Spleen (tissue), 11 donors: ENCODE results near the gene AIF1L. TPM values are rescaled to one million over a fixed set of nuclear protein-coding genes. Genes with fewer than 3 reads are reported as not detected.
"Not testable (repeated sequence)": the region's sequence is repeated elsewhere in the genome, so short reads cannot be mapped to it uniquely, and the experiment has no call there.

Source experiments
- DNase-seq: peaks from one replicate; pipeline ENCODE4 v3.0.0-alpha.2; 2020
- H3K27ac ChIP-seq, 8 donors: fragments of 200-600 bp; sonication (generic) in 7 of 8; 1 replicate in 4 of 8; 2 replicates in 4 of 8; pipeline versions ENCODE4 v1.5.0 to v1.8.0; 2016 to 2021; ENCODE audit warnings: inconsistent platforms in 4 of 8, mild to moderate bottlenecking in 4 of 8, moderate library complexity in 1 of 8
- H3K27me3 ChIP-seq, 7 donors: fragments of 200-600 bp; sonication (generic) in 6 of 7; replicated peaks in 1 of 7; 1 replicate in 4 of 7; 2 replicates in 3 of 7; pipeline versions ENCODE4 v1.5.0 to v1.8.0; 2016 to 2021; ENCODE audit warnings: inconsistent platforms in 3 of 7, mild to moderate bottlenecking in 1 of 7
- H3K36me3 ChIP-seq, 6 donors: fragments of 200-600 bp; sonication (generic) in 5 of 6; 1 replicate in 4 of 6; 2 replicates in 2 of 6; pipeline versions ENCODE4 v1.5.0 to v1.8.0; 2016 to 2021; ENCODE audit warnings: inconsistent platforms in 2 of 6
- H3K4me1 ChIP-seq, 6 donors: fragments of 200-600 bp; sonication (generic) in 5 of 6; 1 replicate in 3 of 6; 2 replicates in 3 of 6; pipeline versions ENCODE4 v1.5.0 to v1.8.0; 2016 to 2021; ENCODE audit warnings: inconsistent platforms in 3 of 6
- H3K4me3 ChIP-seq, 8 donors: fragments of 200-600 bp; sonication (generic) in 7 of 8; 1 replicate in 4 of 8; 2 replicates in 4 of 8; pipeline versions ENCODE4 v1.5.0 to v1.8.0; 2016 to 2021; ENCODE audit warnings: inconsistent platforms in 4 of 8, mild to moderate bottlenecking in 4 of 8, moderate library complexity in 2 of 8
- H3K9me3 ChIP-seq, 8 donors: fragments of 200-600 bp; sonication (generic) in 7 of 8; 1 replicate in 4 of 8; 2 replicates in 4 of 8; pipeline versions ENCODE4 v1.5.0 to v1.8.0; 2016 to 2021; ENCODE audit warnings: inconsistent platforms in 4 of 8
- CTCF ChIP-seq, 11 experiments: fragments of 200-600 bp in 7 of 11; fragments of 450-650 bp in 4 of 11; sonication (generic) in 4 of 11; IDR thresholded peaks in 8 of 11; conservative IDR thresholded peaks in 3 of 11; 1 replicate in 7 of 11; 2 replicates in 4 of 11; pipeline versions ENCODE4 v1.4.0 to v1.8.0; 2016 to 2021; ENCODE audit warnings: antibody characterized with exemption in 11 of 11, inconsistent platforms in 4 of 11, mild to moderate bottlenecking in 1 of 11
- POLR2A ChIP-seq, 3 donors: fragments of 450-650 bp; IDR thresholded peaks; one replicate each; pipeline ENCODE4 v1.5.1; 2017; ENCODE audit warnings: antibody characterized with exemption in 3 of 3, mild to moderate bottlenecking in 1 of 3
- POLR2AphosphoS5 ChIP-seq, 3 donors: sonication (generic); formaldehyde crosslinking; IDR thresholded peaks; one replicate each; pipeline ENCODE4 v1.5.1; 2017; ENCODE audit warnings: antibody characterized with exemption in 3 of 3
- WGBS, 5 donors: extraction: QIAGEN DNeasy Blood & Tissue Kit in 3 of 5; methylation state at CpG; one replicate each; pipeline versions ENCODE4 v1.1.5 to v1.1.7; 2013 to 2018; 5-methylcytosine and 5-hydroxymethylcytosine counted together
- intact Hi-C: fragments of 100-400 bp; cut with DNase I; formaldehyde crosslinking; loops from one replicate; pipeline ENCODE4 v1.15.0; 2023; ENCODE audit warnings: low total_unique reads
- polyA plus RNA-seq, 3 donors: library from polyadenylated mRNA; stranded (reverse); fragments of 200-250 nt; gene quantifications; one replicate each; pipeline ENCODE4 v1.2.1, GENCODE V29; 2013
- total RNA-seq, 7 donors: library from RNA; depleted of rRNA in 3 of 7; stranded (reverse); fragments of >200 nt in 3 of 7; fragmentation: NEBNext Ultra II Directional in 4 of 7; extraction: Animal tissue kit (Norgen Biotek cat#: 25700) in 4 of 7; gene quantifications; one replicate each; pipeline versions ENCODE4 v1.1.0 to v1.2.1, GENCODE V29; 2016 to 2021
- donor health status: healthy with polysubstance abuse.
- donor health status: DM: no; HTN: no; CAD: no; lungs with moderate emphysema.
- donor health status: DM: no; HTN: no; CAD: no.
- donor health status: Bipolar disorder and iron deficiency.
- donor health status: healthy.
- donor health status: DM: no; HTN: no; CAD: no.
- donor health status: DM: yes; HTN: yes; CAD: no.

Gene AIF1L
- total and polyA plus RNA-seq, 10 donors, result 47.4 to 596 (median 240) TPM

- Histone ChIP-seq H3K4me1 (no peaks in the 10 kb centered on the region), H3K9me3 (no peaks in the 10 kb centered on the region), H3K27ac (no peak overlapping the region), H3K36me3 (peaks cover 24 to 100% (median 98%) of the 10 kb centered on the region in 6 donors), H3K27me3 (no peaks in the 10 kb centered on the region), H3K4me3 (no peak overlapping the region)
- TF ChIP-seq CTCF (IDR thresholded peaks at IDR 0.05 in 8 of 11, conservative IDR thresholded peaks at IDR 0.05 in 3 of 11) (no peak), POLR2AphosphoS5 (IDR thresholded peaks at IDR 0.05) (no peak), POLR2A (IDR thresholded peaks at IDR 0.05) (no peak)
- 30 to 57% (median 44%) methylated on average over 5 of the region's 5 CpGs for WGBS, 5 donors
- no peak for DNase-seq
- intact Hi-C loops, result no loop called here
Observed at GRCh38 chr9:131149688-131150053, 53.3 kb downstream of the AIF1L start.

DNA sequence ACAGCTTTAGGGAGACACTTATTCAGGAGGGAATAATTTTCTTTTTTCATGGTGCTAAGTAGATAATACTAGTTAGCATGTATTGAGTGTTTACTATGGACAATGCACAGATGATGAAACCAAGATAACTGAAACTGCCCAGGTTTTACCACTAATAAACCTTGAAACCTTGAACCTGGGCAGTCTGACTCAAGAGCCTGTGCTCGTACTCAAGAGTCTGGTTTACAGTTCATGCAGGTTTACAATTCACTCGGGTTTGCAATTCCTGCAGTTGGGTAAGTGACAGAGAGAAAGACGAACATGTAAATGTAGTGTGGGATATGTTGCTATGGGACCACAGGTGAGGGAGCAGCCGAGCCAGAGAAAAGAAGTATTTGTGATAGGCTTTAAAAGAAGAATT lies 57.3 kb downstream of the AIF1L start:
- Histone ChIP-seq H3K27ac (no peak overlapping the region), H3K9me3 (no peaks in the 10 kb centered on the region), H3K4me3 (no peak overlapping the region), H3K36me3 (peaks cover 15 to 100% (median 88%) of the 10 kb centered on the region in 6 donors), H3K27me3 (no peaks in the 10 kb centered on the region), H3K4me1 (no peaks in the 10 kb centered on the region)
- whole genome bisulfite sequencing, 5 donors, result 92 to 97% (median 92%) methylated on average over 4 of the region's 4 CpGs
- DNase-seq, result no peak
- TF ChIP-seq POLR2A (IDR thresholded peaks at IDR 0.05) (no peak), POLR2AphosphoS5 (IDR thresholded peaks at IDR 0.05) (no peak), CTCF (IDR thresholded peaks at IDR 0.05 in 8 of 11, conservative IDR thresholded peaks at IDR 0.05 in 3 of 11) (no peak)
- intact Hi-C loops, result no loop called here

- H3K9me3 ChIP-seq, intact Hi-C loops: not testable (repeated sequence)
- WGBS, 5 donors, result 84 to 100% (median 96%) methylated on average over 1 of the region's 1 CpG
Observed at GRCh38 chr9:131158673-131159072, 62.3 kb downstream of the AIF1L start.

DNA sequence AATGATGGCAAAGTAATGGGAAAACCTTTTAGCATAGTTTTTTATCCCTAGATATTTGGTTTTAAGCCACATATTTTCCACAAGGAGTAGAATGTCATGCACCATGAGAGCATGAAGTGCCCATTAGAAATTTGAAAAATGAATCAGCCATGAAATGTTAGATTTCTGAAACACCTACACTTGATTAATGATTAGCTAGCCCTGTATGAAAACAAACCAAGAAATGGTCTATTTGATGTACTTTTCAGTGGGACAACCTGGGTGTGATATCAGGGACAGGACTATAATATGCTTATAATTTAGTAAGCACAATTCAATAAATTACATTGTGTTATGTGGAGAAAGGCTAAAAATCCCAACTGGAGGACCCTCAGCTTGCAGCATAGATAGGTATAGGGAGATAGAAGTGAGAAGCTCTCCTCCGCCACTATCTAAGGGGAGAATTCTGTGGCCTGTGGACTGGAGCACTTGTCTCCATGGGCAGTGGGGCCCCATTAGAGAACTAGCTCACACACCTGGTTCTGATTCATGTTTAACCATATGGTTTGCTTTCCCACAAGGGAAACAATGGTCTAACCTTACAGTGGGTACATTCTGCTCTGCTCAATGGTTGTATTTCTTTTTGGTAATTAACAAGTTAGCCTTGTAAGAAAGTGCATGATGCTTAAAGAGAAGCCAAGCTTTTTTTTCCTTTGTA lies 64.2 kb downstream of the AIF1L start:
- TF ChIP-seq CTCF (IDR thresholded peaks at IDR 0.05 in 8 of 11, conservative IDR thresholded peaks at IDR 0.05 in 3 of 11) (no peak), POLR2A (IDR thresholded peaks at IDR 0.05) (no peak), POLR2AphosphoS5 (IDR thresholded peaks at IDR 0.05) (no peak)
- Histone ChIP-seq H3K4me1 (no peaks in the 10 kb centered on the region), H3K9me3 (no peaks in the 10 kb centered on the region), H3K27me3 (no peaks in the 10 kb centered on the region), H3K27ac (no peak overlapping the region), H3K36me3 (peaks cover 7 to 100% (median 89%) of the 10 kb centered on the region in 6 donors), H3K4me3 (no peak overlapping the region)
- intact Hi-C loops, result no loop called here
- WGBS, 5 donors, result 93 to 100% (median 96%) methylated on average over 1 of the region's 1 CpG
- DNase-seq, result no peak

More at GRCh38 chr9:131158673-131159072, 62.3 kb downstream of the AIF1L start:
- not testable (repeated sequence) for DNase-seq, H3K4me3 ChIP-seq, H3K4me1 ChIP-seq, H3K27ac ChIP-seq, H3K27me3 ChIP-seq
- peaks cover 14 to 100% (median 86%) of the 10 kb centered on the region in 6 donors for H3K36me3 ChIP-seq
